Brain pericyte (primary cell): ENCODE measurements around the gene ACBD3.

Experiments
- DNase-seq: peaks from one replicate; pipeline ENCODE4 v3.0.0-alpha.2; 2012; ENCODE audit warnings: low read depth, low spot score

The ACBD3 gene

DNA sequence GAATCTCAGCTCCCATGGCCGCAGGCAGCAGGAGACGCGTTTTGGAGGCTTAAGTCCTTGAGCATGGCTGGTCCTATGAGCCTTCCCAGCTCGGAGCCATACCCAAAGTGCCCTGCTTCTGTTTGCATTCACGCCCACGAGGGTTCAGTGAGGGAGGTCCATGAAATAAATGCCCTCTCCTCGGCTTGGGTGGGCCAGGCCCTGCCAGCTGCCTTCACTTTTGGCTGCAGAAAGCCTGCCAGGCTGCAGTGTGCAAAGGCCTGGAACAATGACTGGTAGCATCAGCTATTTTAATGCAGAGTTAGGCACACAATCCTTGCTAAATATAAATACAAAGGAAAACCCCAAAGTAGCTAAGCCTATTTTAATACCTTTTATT is 74.7 kb downstream of the ACBD3 start:
- no peak for DNase-seq

DNA sequence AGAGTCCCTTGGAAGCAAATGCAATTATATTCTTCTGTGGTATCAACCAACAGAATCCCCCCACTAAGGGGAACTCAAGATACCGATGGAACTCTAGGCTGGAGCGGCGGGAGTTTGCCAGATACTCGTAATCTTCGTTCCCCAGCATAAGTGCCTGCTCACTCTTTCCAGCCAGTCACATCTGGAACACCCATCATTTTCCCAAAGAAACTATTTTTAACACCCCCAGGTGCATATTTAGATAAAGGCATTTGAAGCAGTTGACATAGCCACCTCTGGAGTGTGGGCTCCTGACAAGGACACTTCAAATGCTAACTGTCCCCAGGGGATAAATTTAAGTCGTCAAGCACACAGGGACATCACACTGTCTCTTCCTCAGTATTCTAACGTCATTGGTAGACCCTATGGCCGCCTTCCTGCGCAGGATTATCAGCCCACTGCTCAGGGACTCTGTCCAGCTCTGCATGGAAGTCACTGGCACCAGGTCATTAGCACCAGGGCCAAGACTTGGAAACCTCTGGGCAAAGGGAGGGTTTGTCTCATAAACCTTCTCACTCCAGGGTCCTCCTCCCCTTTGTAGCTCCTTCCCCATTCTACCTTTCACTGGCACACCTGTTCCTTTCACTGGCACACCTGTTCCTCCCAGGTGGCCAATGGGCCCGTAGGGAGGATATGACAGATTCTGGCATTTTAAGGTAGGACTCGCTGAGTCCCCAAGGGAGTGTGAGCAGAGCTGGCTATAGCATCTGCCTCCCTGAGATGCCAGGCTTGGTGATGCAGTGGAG is 75.3 kb downstream of the ACBD3 start:
- no peak for DNase-seq

DNA sequence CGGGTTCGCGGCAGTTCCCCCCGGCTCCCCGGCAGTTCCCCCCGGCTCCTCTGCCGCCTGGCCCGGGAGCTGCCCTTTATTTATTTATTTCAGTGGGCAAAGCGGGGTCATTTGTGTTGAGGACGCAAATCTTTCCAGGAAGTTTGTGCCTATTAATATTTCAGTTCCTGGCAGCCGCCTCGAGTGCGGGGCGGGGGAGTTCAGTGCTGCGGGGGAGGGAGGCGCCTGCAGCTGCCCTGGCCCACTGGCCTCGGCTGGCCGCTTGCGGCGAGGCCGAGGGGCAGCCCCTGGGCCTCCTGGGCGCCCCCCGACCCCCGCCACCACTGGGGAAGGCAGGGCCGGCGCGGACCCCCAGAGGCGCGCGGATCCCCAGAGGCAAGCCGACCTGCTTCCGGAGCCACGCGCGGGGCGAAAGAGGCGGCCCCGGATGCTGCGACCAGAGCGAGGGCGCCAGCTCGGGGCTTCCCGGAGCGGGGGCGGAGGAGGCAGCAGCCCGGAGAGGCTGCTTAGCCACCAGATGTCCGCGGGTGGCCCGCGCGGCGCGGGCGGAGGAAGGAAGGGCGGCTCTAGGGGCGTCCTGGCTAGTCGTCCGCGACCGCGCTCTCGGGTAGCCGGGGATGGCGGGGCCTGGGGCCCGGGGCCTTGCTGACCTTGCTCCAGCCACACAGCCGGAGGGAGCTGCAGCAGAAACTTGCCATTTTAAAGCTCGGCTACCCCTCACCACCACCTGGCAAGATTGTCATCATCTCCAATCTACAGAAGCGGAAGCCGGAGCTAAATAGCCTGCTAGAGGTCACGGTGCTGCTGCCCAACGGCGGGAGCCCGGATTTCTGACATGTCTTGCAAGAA is 76.1 kb downstream of the ACBD3 start:
- no peak for DNase-seq

GRCh38 chr1:226109829-226110248 is 76.7 kb downstream of the ACBD3 start:
- DNase-seq, result no peak

- no peak for DNase-seq
These were observed 77.4 kb downstream of the ACBD3 start for GRCh38 chr1:226108935-226109828.

DNA sequence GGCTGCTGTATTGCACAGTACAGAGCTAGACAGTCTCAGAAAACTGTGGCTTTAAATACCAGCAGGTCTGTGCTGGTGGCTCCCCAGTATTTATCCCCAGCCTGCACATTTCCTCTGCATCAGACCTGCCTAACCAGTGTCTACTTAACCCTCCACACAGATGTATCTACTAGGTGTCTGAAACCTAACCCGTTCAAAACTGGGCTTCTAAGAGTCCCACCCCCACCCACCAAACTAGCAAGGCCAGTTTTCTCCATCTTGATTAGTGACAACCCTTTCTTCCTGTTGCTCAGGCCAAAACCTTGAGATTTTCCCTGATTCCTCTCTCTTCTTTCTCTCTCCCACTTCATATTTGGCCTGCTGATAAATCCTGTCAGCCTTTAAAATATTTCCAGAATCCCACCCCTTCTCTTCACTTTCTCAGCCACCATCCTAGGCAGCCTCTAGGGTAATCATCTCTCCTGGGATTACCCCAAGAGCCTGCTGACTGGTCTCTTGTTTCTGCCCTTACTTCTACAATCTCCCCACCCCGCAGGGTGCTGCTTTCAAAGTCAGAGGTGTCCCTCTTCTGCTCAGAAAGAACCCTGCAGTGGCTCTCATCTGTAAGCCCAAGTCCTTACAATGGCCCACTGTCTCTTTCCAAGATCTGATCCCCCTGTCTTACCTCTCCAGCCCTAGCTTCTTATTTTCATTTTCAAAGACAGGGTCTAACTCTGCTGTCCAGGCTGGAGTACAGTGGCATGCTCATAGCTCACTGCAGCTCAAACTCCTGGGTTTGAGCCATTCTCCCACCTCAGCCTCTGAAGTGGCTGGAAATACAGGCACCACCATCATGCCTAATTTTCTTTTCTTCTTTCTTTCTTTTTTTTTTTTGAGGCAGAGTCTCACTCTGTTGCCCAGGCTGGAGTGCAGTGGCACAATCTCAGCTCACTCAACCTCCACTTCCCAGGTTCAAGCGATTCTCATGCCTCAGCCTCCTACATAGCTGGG is 78.8 kb downstream of the ACBD3 start:
- no peak for DNase-seq

DNA sequence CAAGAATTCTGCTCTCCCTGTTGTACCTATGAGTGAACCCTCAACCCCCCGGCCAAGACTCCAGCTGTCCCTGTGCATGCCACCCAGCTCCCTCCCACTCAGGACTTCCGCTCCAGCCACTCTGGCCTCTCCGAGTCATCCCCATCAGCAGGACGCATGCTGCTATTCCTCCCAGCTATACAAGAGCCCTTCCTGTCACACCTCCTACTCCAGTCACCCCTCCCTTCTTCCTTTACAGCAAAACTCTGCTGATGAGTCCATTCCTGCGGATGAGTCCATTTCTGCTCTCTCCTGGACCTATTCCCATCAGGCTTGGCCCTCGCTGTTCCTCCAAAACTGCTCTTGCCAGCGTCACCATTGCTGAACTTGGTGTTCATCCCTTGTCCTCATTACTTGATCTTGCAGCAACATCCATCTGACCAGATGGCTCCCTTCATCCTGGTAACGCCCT is 81.8 kb downstream of the ACBD3 start:
- no peak for DNase-seq

- DNase-seq, result no peak
These were observed 85.8 kb downstream of the ACBD3 start for GRCh38 chr1:226100436-226101391.

DNA sequence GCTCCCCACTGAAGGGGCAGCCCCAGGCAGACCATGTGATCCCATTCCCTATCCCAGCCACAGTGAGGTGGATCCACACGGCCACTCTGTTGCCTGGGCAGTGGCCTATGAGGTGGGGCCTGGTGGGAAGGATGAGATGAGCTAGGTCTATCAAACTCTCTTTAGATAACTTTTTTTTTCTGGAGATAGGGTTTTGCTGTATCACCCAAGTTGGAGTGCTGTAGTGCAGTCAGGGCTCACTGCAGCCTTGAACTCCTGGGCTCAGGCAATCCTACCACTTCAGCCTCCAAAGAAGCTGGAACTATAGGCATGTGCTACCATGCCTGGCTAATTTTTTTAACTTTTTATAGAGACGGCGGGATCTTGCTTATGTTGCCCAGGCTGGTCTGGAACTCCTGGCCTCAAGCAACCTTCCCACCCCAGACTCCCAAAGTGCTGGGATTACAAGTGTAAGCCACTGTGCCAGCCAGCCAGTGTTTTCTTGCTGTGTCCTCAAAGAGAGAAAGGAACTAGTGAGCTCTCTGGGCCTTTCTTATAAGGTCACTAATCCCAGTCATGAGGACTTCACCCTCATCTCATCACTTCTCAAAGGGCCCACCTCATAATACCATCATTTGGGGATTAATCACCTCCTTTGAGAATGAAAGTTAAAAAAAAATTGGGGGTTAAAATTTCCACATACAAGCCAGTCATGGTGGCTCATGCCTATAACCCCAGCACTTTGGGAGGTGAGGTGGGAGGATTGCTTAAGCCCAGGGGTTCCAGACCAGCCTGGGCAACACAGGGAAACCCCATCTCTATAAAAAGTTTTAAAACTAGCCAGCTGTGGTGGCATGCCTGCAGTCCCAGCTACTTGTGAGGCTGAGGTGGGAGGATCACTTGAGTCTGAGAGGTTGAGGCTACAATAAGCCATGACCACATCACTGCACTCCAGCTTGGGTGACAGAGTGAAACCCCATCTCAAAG is 87.4 kb downstream of the ACBD3 start:
- DNase-seq, result no peak

GRCh38 chr1:226097866-226098625 is 88.5 kb downstream of the ACBD3 start:
- no peak for DNase-seq

DNA sequence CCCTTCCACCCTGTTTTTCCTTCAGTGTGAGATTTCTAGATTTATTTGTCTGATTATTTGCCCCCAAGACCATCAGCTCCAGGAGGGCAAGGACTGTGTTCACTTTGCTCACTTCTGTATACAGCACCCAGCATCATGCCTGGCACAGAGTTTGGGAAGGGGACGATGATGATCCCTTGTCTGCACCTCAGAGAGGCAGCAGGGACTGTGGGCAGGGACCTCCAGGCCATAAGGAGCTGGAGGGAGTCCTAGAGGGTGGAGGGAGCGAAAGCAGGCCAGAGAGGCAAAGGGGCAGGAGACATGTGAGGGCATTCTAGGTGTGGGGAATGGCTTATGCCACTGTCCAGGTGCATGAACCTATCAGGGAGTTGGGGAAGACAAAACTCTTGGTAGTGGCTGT is 91.3 kb downstream of the ACBD3 start:
- no peak for DNase-seq
